ENCODE measurements around the gene TNPO1. TPM values are rescaled to one million over a fixed set of nuclear protein-coding genes. Genes with fewer than 3 reads are reported as not detected.
A peak's percentile ranks its signal among the peaks of the same experiment; 100 is the strongest.

TNPO1 gene
- total and polyA plus RNA-seq, 2 of the 13 experiments (the other 11 are each of a cell fraction or from before 2014, with no cell fraction given) = 26.7 to 123 TPM

- TF ChIP-seq ZBTB26 (CRISPR knock-in tag; IDR thresholded peaks at IDR 0.05; ENCODE audit: borderline replicate concordance) (no peak), ZNF800 (CRISPR knock-in tag; IDR thresholded peaks at IDR 0.05) (no peak), ZNF275 (CRISPR knock-in tag; IDR thresholded peaks at IDR 0.05; ENCODE audit: borderline replicate concordance) (no peak), PHB2 (IDR thresholded peaks at IDR 0.05; ENCODE audit: partially characterized antibody) (no peak), SAP130 (CRISPR knock-in tag; IDR thresholded peaks at IDR 0.05; ENCODE audit: low read depth) (peak; percentile 62), JARID2 (CRISPR knock-in tag; IDR thresholded peaks at IDR 0.05; ENCODE audit: insufficient replicate concordance) (no peak), ZSCAN31 (CRISPR knock-in tag; IDR thresholded peaks at IDR 0.05; ENCODE audit: low read depth) (peak; percentile 52; the same call in 1 of the 2 replicates), BRCA1 (CRISPR knock-in tag; IDR thresholded peaks at IDR 0.05) (no peak), FOXP4 (CRISPR knock-in tag; IDR thresholded peaks at IDR 0.05) (no peak), SP5 (CRISPR knock-in tag; IDR thresholded peaks at IDR 0.05; ENCODE audit: borderline replicate concordance, low read depth) (peak; percentile 42; the same call in 1 of the 2 replicates), E2F2 (CRISPR knock-in tag; IDR thresholded peaks at IDR 0.05; ENCODE audit: borderline replicate concordance) (no peak), THAP7 (CRISPR knock-in tag; IDR thresholded peaks at IDR 0.05) (no peak), TFDP1 (CRISPR knock-in tag; IDR thresholded peaks at IDR 0.05; ENCODE audit: borderline replicate concordance) (peak; percentile 70; the same call in 1 of the 2 replicates), KMT2A (CRISPR knock-in tag; IDR thresholded peaks at IDR 0.05) (0 out of 2 replicates have a peak, but pooled peaks have one; percentile 43), SIX4 (CRISPR knock-in tag; IDR thresholded peaks at IDR 0.05) (no peak), ZFP90 (CRISPR knock-in tag; IDR thresholded peaks at IDR 0.05; ENCODE audit: borderline replicate concordance) (no peak; the same call in 1 of the 2 replicates), TAF15 (IDR thresholded peaks at IDR 0.05; ENCODE audit: low read depth, low read length, poor library complexity, severe bottlenecking) (no peak), PAF1 (CRISPR knock-in tag; IDR thresholded peaks at IDR 0.05) (0 out of 2 replicates have a peak, but pooled peaks have one; percentile 59)
These were observed 32.3 kb downstream of the TNPO1 start (continued) for GRCh38 chr5:72848474-72849428.
